Testis (tissue), 2 donors: ENCODE results near the gene TNFAIP3.

ENCODE experiments used
- POLR2A ChIP-seq: fragments of 450-650 bp; IDR thresholded peaks from one replicate; pipeline ENCODE4 v1.6.1; 2017; ENCODE audit warnings: antibody characterized with exemption, mild to moderate bottlenecking, moderate library complexity
- TF ChIP-seq, protein P1 (sequence below), 3 experiments: fragments of 450-650 bp in 2 of 3; fragments of 200-600 bp in 1 of 3; sonication (generic) in 1 of 3; IDR thresholded peaks; one replicate each; pipeline ENCODE4 v1.5.1; 2016 to 2019; ENCODE audit warnings: antibody characterized with exemption in 3 of 3, mild to moderate bottlenecking in 2 of 3, moderate library complexity in 1 of 3

DNA sequence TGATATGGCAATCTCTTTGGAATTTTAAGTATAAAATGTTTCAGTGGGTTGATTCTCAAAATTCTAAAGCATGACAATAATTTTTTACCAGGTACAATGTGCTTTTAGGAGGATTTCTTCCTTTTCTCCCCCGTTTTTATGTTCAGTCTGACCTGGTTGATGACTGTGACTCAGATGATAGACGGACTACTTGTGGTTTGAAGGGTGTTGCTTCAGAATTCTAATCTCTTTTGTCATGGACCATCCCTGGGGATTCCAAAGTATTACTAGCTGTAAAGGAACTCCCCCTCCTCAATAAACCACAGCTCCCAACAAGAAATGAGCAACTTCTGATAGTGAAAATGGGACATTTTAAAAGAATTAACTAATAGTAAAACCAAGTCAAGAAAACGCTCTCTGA lies 34.9 kb upstream of the TNFAIP3 start:
- TF ChIP-seq, protein P1, sequence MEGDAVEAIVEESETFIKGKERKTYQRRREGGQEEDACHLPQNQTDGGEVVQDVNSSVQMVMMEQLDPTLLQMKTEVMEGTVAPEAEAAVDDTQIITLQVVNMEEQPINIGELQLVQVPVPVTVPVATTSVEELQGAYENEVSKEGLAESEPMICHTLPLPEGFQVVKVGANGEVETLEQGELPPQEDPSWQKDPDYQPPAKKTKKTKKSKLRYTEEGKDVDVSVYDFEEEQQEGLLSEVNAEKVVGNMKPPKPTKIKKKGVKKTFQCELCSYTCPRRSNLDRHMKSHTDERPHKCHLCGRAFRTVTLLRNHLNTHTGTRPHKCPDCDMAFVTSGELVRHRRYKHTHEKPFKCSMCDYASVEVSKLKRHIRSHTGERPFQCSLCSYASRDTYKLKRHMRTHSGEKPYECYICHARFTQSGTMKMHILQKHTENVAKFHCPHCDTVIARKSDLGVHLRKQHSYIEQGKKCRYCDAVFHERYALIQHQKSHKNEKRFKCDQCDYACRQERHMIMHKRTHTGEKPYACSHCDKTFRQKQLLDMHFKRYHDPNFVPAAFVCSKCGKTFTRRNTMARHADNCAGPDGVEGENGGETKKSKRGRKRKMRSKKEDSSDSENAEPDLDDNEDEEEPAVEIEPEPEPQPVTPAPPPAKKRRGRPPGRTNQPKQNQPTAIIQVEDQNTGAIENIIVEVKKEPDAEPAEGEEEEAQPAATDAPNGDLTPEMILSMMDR (IDR thresholded peaks at IDR 0.05): no peak
- no peak for TF ChIP-seq POLR2A
